Nucleus accumbens (tissue), 56 donors: Measurements from ENCODE around the gene RAB3A.

Experiments used
- DNase-seq, 56 donors: peaks; one replicate each; lab custom pipeline; 2025; lab: John Stamatoyannopoulos, UW

Gene RAB3A

DNA sequence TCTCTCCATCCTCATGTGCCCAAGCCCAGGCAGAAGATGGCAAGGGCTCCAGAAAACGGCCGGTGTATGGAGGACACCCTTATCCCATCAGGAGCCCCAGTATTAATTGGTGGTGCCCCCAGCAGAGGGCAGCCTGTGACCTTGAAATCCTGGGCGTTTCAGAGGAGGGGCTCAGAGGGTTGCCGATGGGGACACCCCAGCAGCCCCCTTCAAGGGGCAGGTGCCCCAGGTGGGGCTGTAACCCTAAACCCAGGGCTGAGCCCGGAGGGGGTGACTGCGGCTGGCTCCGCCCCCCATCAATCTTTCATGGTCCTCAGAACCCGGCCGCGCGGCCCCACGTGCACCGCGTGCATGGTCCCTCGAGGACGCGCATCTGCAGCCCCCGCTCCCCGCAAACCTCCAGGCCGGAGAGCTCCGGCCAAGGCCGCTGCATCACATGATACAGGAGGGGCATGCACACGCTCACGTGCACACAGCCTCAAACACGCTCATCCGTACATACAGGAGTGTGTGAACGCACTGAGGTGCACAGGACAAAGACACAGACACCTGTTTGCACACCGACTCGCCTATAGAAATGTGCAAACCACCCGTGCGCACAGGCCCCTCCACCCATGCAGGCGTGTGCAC, 949 bp downstream of the RAB3A start:
- DNase-seq, result peak in 41 of 56 donors; percentile 15 to 75 (median 43)

DNA sequence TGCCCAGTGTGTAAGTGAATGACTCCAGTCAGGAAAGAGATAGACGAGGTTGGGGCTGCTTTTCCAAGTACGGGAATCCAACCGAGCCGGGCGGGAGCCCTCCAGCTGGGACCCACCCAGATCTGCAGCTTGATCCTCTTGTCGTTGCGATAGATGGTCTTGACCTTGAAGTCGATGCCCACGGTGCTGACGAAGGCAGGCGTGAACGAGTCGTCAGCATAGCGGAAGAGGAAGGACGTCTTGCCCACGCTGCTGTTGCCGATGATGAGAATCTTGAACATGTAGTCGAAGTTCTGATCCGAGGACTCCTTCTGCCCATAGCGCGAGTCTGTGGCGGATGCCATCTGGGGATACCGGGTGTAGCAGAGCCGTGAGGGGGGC, 1.5 kb downstream of the RAB3A start:
- DNase-seq, result peak in 5 of 56 donors; percentile 29 to 46 (median 41)

DNA sequence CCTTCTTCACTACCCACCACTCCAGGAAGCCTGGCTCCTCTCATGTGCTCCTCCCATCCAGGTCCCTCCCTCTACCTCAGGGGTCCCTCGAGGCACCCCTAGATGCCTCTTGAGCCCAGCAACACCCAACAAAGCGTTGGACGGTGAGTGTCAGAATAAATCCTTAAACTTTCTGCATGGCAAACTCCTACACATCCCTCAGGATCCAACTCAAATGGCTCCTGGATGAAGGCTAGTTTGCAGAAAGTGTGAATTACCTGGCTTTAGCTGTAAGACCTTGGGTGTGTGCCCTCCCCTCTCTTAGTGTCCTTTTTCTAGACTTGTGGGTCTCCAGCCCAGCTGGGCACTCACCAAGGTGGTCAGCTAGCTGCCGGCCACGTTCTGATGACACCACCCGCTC, 5.5 kb downstream of the RAB3A start:
- no peak for DNase-seq

DNA sequence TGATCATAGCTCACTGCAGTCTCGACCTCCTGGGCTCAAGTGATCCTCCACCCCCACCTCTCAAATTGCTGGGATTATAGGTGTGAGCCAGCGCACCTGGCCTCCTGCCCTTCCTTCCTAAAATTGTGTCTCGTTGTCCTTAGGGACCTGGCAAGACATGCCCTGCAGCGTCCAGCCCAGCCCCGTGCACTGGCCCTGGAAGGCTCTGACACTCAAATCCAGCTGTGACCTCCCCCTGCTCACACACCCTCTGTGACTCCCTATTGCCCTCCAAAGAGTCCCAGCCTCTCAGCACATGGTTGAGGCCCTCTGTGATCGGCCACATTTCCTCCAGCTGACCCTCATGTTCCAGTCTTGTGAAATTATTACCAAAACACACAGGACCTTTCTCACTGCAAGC, 5.9 kb downstream of the RAB3A start:
- DNase-seq, result no peak

DNA sequence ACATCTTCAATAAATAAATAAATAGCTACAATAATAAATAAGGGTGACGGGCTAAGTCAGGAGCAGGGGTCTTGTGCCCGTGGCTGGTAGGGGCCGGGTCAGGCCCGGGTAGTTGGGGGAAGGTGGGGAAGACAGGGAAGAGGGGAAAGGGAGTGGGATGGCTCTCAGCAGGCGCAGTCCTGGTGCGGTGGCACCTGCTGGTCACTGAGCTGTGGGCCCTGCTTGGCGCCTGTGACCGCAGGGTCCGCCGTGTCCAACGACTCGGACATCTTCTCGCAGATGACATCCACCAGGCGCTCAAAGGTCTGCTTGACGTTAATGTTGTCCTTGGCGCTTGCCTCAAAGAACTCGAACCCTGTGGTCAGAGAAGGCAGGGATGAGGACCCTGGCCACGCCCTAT, 6.5 kb downstream of the RAB3A start:
- DNase-seq, result no peak

DNA sequence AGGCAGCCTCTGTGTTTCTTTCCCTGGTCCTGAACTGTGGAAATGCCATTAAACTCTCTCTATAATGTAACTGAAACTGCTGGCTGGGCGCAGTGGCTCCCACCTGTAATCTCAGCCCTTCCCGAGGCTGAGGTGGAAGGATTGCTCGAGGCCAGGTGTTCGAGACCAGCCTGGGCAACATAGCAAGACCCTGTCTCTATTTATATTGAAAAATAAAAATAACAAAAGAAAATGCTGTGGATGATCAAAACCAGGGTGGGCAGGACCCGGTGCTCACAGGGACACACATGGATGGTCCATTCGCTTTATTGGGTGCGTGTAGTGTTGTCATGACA, 7.4 kb downstream of the RAB3A start:
- DNase-seq, result no peak

DNA sequence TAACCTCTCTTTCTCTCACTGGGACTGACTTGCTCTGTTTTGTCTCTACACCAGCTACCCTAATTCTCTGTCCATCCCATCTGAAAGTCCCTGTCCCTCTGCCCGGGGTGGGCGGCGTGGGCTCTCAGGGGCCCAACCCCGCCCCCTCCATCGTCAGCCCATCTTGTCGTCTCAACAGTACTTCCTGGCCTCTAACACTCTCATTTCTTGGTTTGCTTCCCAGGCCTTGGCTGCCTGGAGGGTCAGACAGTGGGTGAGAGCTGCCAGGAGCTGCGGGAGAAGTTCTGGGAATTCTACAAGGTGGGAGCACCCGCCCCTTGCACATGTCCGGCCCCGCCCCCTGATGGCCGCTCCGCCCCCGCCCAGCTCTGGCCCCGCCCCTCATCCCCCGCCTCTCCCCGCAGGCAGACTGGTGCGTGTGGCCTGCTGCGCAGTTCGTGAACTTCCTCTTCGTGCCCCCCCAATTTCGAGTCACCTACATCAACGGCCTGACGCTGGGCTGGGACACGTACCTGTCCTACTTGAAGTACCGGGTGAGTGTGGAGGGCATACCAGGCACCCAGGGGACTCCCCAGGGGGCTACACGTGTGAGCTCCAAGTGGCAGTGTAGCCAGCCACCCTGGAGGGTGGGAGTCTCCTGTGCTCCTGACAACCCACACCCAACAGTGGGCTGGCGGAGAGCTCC, 9.1 kb downstream of the RAB3A start:
- DNase-seq, result peak in 7 of 56 donors; percentile 10 to 34 (median 13)

DNA sequence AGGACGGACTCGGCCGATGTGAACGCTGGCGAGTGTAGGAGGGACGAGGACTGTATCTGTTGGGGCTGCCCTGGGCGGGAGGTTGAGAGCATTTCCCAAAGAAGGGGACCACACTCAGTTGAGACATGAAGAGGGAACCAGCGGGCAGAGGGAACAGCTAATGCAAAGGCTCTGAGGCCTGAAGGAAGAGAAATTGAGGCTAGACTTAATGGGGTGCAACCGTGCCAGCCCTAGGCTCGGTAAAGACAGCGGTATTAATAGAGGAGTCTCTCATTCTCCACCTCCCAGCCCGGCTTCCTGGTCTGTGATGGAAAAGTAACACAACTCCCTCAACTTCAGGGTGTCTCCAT, 9.7 kb downstream of the RAB3A start:
- no peak for DNase-seq

DNA sequence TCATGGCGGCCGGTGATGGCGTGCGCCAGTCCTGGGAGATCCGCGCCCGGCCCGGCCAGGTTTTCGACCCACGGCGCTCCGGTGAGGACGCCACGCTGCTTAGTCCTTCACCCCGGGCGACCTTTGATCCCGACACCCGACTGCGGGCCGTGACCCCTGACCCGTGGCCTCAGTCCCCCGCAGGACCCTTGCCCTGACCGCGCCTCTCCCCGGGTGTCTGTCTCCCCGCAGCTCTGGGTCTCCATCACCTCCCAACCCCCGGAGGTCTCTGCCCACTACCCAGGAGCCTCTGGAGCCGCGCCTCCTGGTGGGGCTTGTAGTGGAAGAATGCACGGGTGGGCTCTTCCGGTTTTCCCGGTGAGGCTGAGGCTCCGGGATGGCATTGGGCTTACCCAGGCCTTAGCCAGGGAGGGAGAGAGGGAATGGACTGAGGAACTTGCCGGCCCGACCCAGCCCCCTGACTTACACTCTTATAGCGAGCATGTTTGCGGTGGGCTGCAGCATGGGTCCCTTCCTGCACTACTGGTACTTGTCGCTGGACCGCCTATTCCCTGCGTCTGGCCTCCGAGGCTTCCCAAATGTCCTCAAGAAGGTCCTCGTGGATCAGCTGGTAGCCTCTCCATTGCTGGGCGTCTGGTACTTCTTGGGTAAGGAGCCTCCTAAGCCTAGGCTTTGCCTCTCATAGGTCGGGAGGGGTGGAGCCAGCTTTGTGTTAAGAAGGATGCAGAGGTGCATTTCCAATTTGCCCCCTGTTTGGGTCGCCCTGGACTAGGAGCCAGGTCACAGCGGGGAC, 10.3 kb downstream of the RAB3A start:
- DNase-seq, result peak in 2 of 56 donors; percentile 48 to 68

DNA sequence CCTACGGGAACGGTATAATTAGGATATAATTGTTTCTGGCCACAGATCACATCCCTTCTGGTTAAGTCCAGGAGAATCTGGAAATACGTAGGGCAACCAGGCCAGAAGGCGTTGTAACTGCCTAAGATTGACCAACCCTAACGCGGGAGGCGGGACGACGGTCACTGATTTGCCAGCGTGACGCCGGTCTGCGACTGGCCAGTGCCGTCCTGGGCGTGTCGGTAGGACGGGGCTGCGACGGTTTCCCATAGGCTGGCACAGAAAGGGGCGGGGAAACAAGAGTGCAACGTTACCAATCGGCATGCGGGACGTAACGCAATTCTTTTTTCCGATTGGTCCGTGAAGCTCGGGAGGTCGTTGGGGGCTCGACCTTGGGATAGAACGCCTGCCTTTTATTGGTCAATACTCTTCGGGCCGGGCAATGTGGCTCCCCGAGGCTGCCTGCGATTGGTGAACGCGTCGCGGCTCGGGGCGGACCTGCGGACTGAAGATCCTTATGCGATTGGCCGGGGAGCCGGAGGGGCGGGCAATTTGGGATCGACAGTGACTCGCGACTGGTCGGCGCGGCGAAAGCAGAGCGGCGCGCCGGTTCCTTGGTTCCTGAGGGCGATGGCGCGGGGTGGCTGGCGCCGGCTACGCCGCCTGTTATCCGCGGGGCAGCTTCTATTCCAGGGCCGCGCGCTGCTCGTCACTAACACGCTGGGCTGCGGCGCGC, 11.0 kb downstream of the RAB3A start, which contains the start of gene MPV17L2:
Gene MPV17L2 (plus strand): TSS at position 546 of the 715 bp plus-strand sequence. CDS start 64 bp downstream, at position 610.
- DNase-seq, result peak; percentile 86 to 100 (median 100)

DNA sequence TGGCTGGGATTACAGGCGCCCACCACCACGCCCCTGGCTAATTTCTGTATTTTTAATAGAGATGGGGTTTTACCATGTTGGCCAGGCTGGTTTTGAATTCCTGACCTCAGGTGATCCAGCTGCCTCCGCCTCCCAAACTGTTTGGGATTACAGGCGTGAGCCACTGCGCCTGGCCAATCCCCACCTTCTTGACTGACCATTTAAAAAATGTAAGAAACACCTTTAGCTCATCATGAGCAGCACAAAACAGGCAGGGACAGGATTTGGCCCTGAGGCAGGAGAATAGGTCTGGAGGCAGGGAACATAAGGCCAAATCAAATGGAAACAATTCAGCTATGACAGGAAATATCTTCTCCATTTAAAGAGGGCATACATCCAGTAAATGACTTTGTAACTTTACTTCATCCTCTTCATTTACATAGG, 12.2 kb downstream of the RAB3A start:
- DNase-seq, result peak in 1 of 56 donors; percentile 11

DNA sequence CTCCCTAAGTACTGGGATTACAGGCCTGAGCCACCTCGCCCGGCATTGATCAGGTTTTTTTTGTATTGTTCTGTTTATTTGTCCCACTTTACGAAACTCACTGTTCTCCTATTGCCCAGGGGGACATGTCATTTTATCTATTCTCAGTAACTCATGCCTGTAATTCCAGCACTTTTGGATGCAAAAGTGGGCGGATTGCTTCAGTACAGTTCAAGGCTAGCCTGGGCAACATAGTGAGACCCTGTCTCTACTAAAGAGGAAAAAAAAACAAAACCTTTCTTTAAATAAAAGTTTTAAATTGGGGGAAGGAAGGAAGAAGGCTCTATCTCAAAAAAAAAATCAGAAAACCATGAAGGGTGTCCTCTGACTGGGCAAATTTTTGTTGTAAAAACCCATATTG, 13.6 kb downstream of the RAB3A start:
- DNase-seq, result no peak

DNA sequence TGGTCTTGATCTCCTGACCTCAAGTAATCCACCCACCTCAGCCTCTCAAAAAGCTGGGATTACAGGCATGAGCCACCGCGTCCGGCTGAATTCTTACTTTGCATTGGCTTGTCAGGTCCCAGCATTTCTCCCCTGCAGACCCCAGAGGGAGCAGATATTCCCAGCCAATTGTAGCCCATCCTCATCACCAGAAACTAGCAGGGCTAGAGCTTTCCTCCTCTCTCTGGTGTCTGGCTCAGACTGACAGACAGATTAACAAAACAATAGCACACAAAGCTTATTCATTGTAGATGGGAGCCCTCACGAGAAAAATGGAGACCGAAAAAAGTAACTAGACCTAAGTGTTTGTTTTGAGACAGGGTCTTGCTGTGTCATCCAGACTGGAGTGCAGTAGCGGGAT, 18.3 kb downstream of the RAB3A start:
- DNase-seq, result no peak

DNA sequence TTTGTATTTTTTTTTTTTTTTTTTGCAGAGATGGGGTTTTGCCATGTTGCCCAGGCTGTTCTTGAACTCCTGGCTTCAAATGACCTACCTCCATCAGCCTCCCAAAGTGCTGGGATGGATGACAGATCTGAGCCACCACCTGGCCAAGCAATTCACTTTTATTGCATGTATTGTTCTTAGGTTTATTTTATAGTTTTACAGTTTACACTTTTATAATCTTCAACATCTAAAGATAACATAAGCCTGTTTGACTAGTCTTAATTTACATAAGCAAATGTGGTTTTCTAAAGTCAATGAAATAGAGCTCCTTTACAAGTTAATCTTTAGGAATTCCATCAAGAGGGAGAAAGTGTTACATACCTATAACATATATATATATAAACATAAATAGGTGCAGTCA, 20.3 kb downstream of the RAB3A start:
- no peak for DNase-seq

DNA sequence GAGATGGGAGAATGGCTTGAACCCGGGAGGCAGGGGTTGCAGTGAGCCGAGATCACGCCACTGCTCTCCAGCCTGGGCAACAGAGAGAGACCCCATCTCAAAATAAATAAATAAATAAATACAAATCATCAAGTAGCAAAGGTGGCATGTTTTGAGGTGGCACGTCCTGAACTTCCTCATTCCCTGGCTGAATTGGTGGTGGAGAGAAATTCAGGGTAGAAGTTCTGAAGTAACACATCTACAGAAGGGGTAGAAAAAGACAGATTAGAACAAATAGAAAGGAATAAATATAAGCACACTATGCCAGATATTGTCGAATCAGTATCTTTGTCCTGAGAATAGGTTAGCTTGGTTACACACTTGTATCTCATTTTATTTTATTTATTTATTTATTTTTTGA, 23.9 kb downstream of the RAB3A start:
- no peak for DNase-seq

DNA sequence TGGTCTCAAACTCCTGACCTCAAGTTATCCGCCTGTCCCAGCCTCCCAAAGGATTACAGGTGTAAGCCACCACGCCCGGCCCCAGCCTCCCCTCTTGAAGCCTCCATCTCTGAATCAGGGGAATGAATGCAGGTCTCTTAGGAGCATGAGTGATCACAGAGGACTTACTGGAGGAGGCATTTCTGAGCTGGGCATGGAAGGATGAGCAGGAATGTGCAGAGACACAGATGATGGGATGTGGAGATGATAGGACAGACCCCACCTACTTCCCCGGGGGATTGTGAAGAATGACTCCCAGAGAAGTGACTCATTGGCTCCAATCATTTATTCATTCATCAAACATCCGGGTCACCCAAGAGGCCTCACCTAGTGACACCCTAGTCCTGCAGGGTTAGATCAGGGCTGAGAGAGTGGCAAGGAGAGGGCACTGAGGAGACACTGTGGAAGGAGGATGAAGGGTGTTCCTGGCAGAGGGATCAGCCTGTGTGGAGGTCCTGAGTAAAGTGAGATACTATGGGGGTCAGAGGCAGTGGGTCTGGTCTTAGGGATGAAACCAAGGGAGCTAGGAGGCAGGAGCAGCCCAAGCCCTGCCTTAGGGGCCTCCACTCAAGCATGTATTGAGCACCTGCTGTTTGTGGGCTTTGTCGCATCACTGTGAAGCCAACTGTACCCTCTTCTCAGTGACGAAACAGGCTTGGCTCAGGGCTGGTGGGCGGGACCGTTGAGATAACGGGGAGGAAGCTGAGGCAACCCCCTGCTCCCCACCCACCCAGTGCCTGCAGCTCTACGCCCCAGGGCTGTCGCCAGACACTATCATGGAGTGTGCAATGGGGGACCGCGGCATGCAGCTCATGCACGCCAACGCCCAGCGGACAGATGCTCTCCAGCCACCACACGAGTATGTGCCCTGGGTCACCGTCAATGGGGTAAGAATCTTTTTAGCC, 27.2 kb downstream of the RAB3A start:
- DNase-seq, result no peak

DNA sequence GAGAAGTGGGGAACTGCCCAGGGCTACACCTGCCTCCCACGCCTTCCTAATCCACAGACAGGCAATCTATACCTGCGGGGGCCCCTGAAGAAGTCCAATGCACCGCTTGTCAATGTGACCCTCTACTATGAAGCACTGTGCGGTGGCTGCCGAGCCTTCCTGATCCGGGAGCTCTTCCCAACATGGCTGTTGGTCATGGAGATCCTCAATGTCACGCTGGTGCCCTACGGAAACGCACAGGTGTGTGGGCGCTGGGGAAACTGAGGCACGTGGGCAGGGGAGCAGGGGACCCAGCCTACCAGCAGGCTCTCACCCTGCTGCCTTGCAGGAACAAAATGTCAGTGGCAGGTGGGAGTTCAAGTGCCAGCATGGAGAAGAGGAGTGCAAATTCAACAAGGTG, 28.9 kb downstream of the RAB3A start:
- DNase-seq, result no peak

DNA sequence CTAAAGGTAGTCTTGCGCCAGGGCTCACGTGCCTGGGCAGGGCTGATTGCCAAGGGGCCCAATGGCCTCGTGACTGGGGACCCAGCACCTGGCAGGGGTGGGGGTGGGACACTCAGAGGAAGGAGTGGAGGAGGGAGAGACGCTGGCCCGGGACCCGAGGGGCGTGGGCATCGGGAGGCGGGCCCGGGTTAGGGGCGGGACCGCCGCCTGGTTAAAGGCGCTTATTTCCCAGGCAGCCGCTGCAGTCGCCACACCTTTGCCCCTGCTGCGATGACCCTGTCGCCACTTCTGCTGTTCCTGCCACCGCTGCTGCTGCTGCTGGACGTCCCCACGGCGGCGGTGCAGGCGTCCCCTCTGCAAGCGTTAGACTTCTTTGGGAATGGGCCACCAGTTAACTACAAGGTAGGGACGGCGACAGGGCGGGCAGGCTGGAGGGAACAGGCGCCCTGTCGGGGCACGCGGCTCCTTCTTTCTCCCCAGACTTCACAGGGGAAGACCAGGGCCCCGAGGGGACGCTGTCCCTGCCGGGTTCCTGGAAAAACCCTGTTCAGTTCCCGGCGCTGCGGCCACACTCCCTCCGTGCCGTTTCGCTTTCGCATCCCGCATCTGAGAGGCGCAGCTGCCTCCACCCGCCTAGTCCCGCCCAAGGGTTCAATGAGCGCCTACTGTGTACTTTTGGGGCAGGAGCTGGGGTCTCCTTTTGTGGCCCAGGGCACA, 30.1 kb downstream of the RAB3A start, which contains the start of gene IFI30:
Gene IFI30 (plus strand): TSS at position 242 of the 717 bp plus-strand sequence. CDS start 29 bp downstream, at position 271.
- peak in 14 of 56 donors; percentile 16 to 58 (median 32) for DNase-seq

DNA sequence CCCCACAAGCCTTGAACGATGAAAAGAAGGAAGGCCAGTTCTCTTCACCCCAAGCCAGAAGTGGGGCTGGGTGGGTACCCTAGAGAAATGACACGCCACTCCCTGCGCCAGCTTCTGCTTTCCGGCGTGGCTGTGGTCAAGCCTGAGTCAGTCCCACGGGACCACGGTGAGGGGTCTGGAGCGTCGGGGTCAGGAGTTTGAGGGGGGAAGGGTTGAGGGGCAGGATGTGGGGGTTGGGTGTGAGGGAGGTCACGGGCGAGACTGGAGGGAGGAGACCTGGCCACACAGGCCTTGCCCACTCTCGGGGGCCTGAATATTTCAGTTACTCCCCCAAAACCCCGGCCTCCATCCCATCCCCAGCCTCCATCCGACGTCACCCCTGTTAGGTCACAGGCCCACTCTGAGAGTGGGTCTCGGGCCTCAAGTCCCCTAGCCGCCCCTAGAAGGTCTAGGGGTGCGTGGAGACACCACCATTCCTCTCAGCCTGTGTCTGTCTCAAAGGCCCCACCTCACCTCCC, 30.7 kb downstream of the RAB3A start:
- DNase-seq, result peak in 5 of 56 donors; percentile 5 to 42 (median 11)
